IMR-90 (cell line): ENCODE measurements around the gene FBXO28. TPM values are rescaled to one million over a fixed set of nuclear protein-coding genes. Genes with fewer than 3 reads are reported as not detected.

Source experiments
- ATAC-seq: fragments of 200-7000 bp; cut with Tn5 transposase; 2 replicates; pipeline ENCODE4 v1.9.1; 2020; ENCODE audit warnings: low read depth, mild to moderate bottlenecking, moderate library complexity
- BruUV-seq: library from RNA; stranded (reverse); fragments of 400-500 nt; replicated peaks from 2 replicates; lab custom pipeline; 2021; lab: Mats Ljungman, UMichigan
- CTCF ChIA-PET: fragments of 300-600 bp; formaldehyde crosslinking; extraction: SDS; loops from one replicate; lab custom pipeline; 2021; ENCODE audit warnings: antibody characterized with exemption; lab: Yijun Ruan, JAX
- POLR2A ChIA-PET: fragments of 300-600 bp; sonication (Branson Sonifier 250); formaldehyde crosslinking; loops from one replicate; lab custom pipeline; 2022; ENCODE audit warnings: antibody characterized with exemption; ENCODE audit not compliant: unreplicated experiment; lab: Charles Lee
- DNase-seq: peaks from one replicate; pipeline ENCODE4 v3.0.0; 2013
- H2AFZ ChIP-seq: replicated peaks from 2 replicates; pipeline ENCODE3; 2013; ENCODE audit warnings: low read length, mild to moderate bottlenecking; ENCODE audit not compliant: poor library complexity
- H2AK5ac ChIP-seq: 2 replicates; pipeline ENCODE4 v1.6.1; 2013; ENCODE audit warnings: low read depth, low read length, inconsistent platforms
- H2AK9ac ChIP-seq: replicated peaks from 2 replicates; pipeline ENCODE3; 2013; ENCODE audit warnings: mild to moderate bottlenecking, low read depth, low read length, moderate library complexity; ENCODE audit not compliant: poor library complexity
- H2BK120ac ChIP-seq: 2 replicates; pipeline ENCODE4 v1.6.1; 2013; ENCODE audit warnings: low read depth, low read length, inconsistent platforms
- H2BK15ac ChIP-seq: 3 replicates; pipeline ENCODE4 v1.6.1; 2013; ENCODE audit warnings: low read depth, low read length, inconsistent platforms
- H2BK20ac ChIP-seq: 2 replicates; pipeline ENCODE4 v1.6.1; 2013; ENCODE audit warnings: low read depth, mild to moderate bottlenecking, inconsistent platforms, low read length, moderate library complexity
- H2BK5ac ChIP-seq: 2 replicates; pipeline ENCODE4 v1.6.1; 2013; ENCODE audit warnings: mild to moderate bottlenecking, low read depth, low read length, inconsistent platforms; ENCODE audit not compliant: poor library complexity, severe bottlenecking
- H3K14ac ChIP-seq: replicated peaks from 2 replicates; pipeline ENCODE4 v1.6.1; 2013; ENCODE audit warnings: low read depth, low read length, inconsistent platforms
- H3K18ac ChIP-seq: 2 replicates; pipeline ENCODE4 v1.6.1; 2013; ENCODE audit warnings: low read depth, low read length, control low read depth
- H3K23ac ChIP-seq: 2 replicates; pipeline ENCODE4 v1.6.1; 2013; ENCODE audit warnings: low read depth, low read length, inconsistent platforms
- H3K27ac ChIP-seq: 2 replicates; pipeline ENCODE4 v1.5.1; 2013; ENCODE audit warnings: mild to moderate bottlenecking, control low read depth, low read length; ENCODE audit not compliant: insufficient read depth
- H3K27me3 ChIP-seq: 2 replicates; pipeline ENCODE4 v1.6.1; 2013; ENCODE audit warnings: low read length; ENCODE audit not compliant: control insufficient read depth, insufficient read depth
- H3K36me3 ChIP-seq: 2 replicates; pipeline ENCODE4 v1.6.1; 2013; ENCODE audit warnings: low read length, mixed read lengths; ENCODE audit not compliant: control insufficient read depth, insufficient read depth
- H3K4ac ChIP-seq: 2 replicates; pipeline ENCODE4 v1.6.1; 2013; ENCODE audit warnings: low read depth, low read length, inconsistent platforms
- H3K4me1 ChIP-seq: 2 replicates; pipeline ENCODE4 v1.6.1; 2013; ENCODE audit warnings: low read length, mixed read lengths; ENCODE audit not compliant: control insufficient read depth, insufficient read depth
- H3K4me2 ChIP-seq: 2 replicates; pipeline ENCODE4 v1.6.1; 2013; ENCODE audit warnings: low read depth, mild to moderate bottlenecking, control low read depth, low read length, moderate library complexity
- H3K4me3 ChIP-seq: 2 replicates; pipeline ENCODE4 v1.5.1; 2013; ENCODE audit warnings: low read depth, mild to moderate bottlenecking, control low read depth, low read length, moderate library complexity; ENCODE audit not compliant: insufficient read depth
- H3K56ac ChIP-seq: 2 replicates; pipeline ENCODE4 v1.6.1; 2013; ENCODE audit warnings: low read length, inconsistent platforms; ENCODE audit not compliant: insufficient read depth; ENCODE audit errors: extremely low read depth
- H3K79me1 ChIP-seq, 2 experiments: 2 replicates each; pipeline ENCODE4 v1.6.1; 2013; ENCODE audit warnings: low read length in 2 of 2, inconsistent platforms in 1 of 2, low read depth in 1 of 2
- H3K9ac ChIP-seq: 2 replicates; pipeline ENCODE4 v1.6.1; 2013; ENCODE audit warnings: low read depth, low read length, control low read depth
- H3K9me1 ChIP-seq: 2 replicates; pipeline ENCODE4 v1.6.1; 2013; ENCODE audit warnings: low read length, inconsistent platforms; ENCODE audit not compliant: insufficient read depth
- H3K9me3 ChIP-seq: 2 replicates; pipeline ENCODE4 v1.6.1; 2013; ENCODE audit warnings: low read length; ENCODE audit not compliant: control insufficient read depth, insufficient read depth
- H4K20me1 ChIP-seq: 2 replicates; pipeline ENCODE4 v1.6.1; 2013; ENCODE audit warnings: low read length, inconsistent platforms; ENCODE audit not compliant: insufficient read depth
- H4K5ac ChIP-seq: 2 replicates; pipeline ENCODE4 v1.6.1; 2013; ENCODE audit warnings: mild to moderate bottlenecking, low read depth, low read length, control low read depth
- H4K8ac ChIP-seq, 2 experiments: 2 replicates each; pipeline ENCODE4 v1.6.1; 2013; ENCODE audit warnings: low read depth in 2 of 2, low read length in 2 of 2, control low read depth in 1 of 2, inconsistent platforms in 1 of 2
- H4K91ac ChIP-seq: 2 replicates; pipeline ENCODE4 v1.6.1; 2013; ENCODE audit warnings: low read depth, low read length, inconsistent platforms; ENCODE audit not compliant: insufficient read depth
- BHLHE40 ChIP-seq: fragments of 150-350 bp; IDR thresholded peaks from 2 replicates; pipeline ENCODE4 v1.6.1; 2016; ENCODE audit warnings: mild to moderate bottlenecking, low read depth, low read length
- CHD1 ChIP-seq: IDR thresholded peaks from 2 replicates; pipeline ENCODE4 v1.6.1; 2012; ENCODE audit warnings: low read depth, low read length, improper control_type of control experiment
- FOS ChIP-seq: fragments of 150-350 bp; IDR thresholded peaks from 2 replicates; pipeline ENCODE4 v1.6.1; 2016; ENCODE audit warnings: low read depth, low read length
- MAFK ChIP-seq: IDR thresholded peaks from 2 replicates; pipeline ENCODE4 v1.6.1; 2012; ENCODE audit warnings: low read depth, low read length, improper control_type of control experiment
- MAZ ChIP-seq: IDR thresholded peaks from 2 replicates; pipeline ENCODE4 v1.6.1; 2012; ENCODE audit warnings: low read depth, mild to moderate bottlenecking, low read length, improper control_type of control experiment, moderate library complexity, borderline replicate concordance
- MXI1 ChIP-seq: IDR thresholded peaks from 2 replicates; pipeline ENCODE4 v1.6.1; 2012; ENCODE audit warnings: low read depth, mild to moderate bottlenecking, low read length, moderate library complexity, borderline replicate concordance
- POLR2A ChIP-seq: IDR thresholded peaks from 2 replicates; pipeline ENCODE4 v1.6.1; 2012; ENCODE audit warnings: mild to moderate bottlenecking, low read depth, low read length
- RAD21 ChIP-seq: IDR thresholded peaks from 2 replicates; pipeline ENCODE4 v1.6.1; 2012; ENCODE audit warnings: low read length, improper control_type of control experiment
- RCOR1 ChIP-seq: IDR thresholded peaks from 2 replicates; pipeline ENCODE4 v1.6.1; 2012; ENCODE audit warnings: mild to moderate bottlenecking, low read length, improper control_type of control experiment; ENCODE audit not compliant: insufficient replicate concordance
- SMC3 ChIP-seq: fragments of 150-350 bp; IDR thresholded peaks from 2 replicates; pipeline ENCODE4 v1.6.1; 2016; ENCODE audit warnings: low read depth, mild to moderate bottlenecking, antibody characterized with exemption, low read length, moderate library complexity
- WGBS, 2 experiments: methylation state at CpG; one replicate each; pipeline versions ENCODE4 v1.1.5 to v1.1.7; 2013; ENCODE audit warnings: missing lambda C conversion rate in 2 of 2; ENCODE audit not compliant: insufficient read length in 1 of 2; ENCODE audit errors: extremely low coverage in 2 of 2; 5-methylcytosine and 5-hydroxymethylcytosine counted together
- dilution Hi-C: fragments of 300-500 bp; cut with HindIII; formaldehyde crosslinking; loops from one replicate; pipeline ENCODE4 v1.14.3; 2018; ENCODE audit warnings: low sequenced_read_pairs; ENCODE audit not compliant: unreplicated experiment
- in situ Hi-C: fragments of 300-500 bp; cut with MboI; formaldehyde crosslinking; loops from 3 replicates; pipeline ENCODE4 v1.14.3; 2019; ENCODE audit warnings: low sequenced_read_pairs, inconsistent platforms, mixed read lengths
- intact Hi-C: fragments of 100-400 bp; cut with micrococcal nuclease; formaldehyde crosslinking; loops from 2 replicates; pipeline ENCODE4 v1.10.0; 2022
- polyA plus RNA-seq, 3 experiments: library from polyadenylated mRNA; depleted of rRNA; stranded (reverse); fragments of >200 nt; gene quantifications; 2 replicates each; pipeline ENCODE4 v1.2.3, GENCODE V29; 2012; ENCODE audit warnings: low replicate concordance in 1 of 3
- total RNA-seq: library from RNA; depleted of rRNA; stranded (reverse); fragments of >200 nt; gene quantifications from 2 replicates; pipeline ENCODE4 v1.2.3, GENCODE V29; 2012
- TF ChIP-seq, protein P1 (sequence below): fragments of 150-350 bp; IDR thresholded peaks from 2 replicates; pipeline ENCODE4 v1.6.1; 2016; ENCODE audit warnings: low read depth, mild to moderate bottlenecking, low read length, moderate library complexity, borderline replicate concordance
- TF ChIP-seq, protein P2 (sequence below): conservative IDR thresholded peaks from 2 replicates; pipeline ENCODE4 v1.5.1; 2012; ENCODE audit warnings: mild to moderate bottlenecking, low read depth, low read length, improper control_type of control experiment
- TF ChIP-seq, protein P3 (sequence below): fragments of 150-350 bp; IDR thresholded peaks from 2 replicates; pipeline ENCODE4 v1.6.1; 2017; ENCODE audit warnings: mild to moderate bottlenecking, antibody characterized with exemption, low read length, low read depth

Gene FBXO28
- total and polyA plus RNA-seq, 2 of the 4 experiments (the other 2 are of a cell fraction) = 11.6 to 22.6 TPM

DNA sequence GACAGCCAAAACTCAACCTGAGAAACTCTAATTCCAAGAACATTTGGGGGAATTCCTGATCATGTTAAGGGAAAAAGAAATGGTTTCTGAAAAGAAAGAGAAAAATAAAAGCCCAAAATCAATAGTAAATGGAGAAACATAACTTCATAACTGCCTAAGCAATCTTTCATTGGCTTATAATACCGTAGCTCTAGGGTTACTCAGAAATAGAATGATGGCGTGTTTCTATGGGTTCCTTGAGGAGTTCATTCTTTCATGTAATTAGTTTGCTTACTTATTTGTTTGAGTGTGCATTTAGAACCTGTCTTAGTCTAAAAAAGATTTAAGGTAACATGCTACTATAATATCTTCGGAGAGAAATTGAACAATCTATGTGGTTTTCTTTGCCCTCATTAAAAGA, 37.5 kb upstream of the FBXO28 start:
- TF ChIP-seq, protein P1, sequence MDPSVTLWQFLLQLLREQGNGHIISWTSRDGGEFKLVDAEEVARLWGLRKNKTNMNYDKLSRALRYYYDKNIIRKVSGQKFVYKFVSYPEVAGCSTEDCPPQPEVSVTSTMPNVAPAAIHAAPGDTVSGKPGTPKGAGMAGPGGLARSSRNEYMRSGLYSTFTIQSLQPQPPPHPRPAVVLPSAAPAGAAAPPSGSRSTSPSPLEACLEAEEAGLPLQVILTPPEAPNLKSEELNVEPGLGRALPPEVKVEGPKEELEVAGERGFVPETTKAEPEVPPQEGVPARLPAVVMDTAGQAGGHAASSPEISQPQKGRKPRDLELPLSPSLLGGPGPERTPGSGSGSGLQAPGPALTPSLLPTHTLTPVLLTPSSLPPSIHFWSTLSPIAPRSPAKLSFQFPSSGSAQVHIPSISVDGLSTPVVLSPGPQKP = no peak
- TF ChIP-seq, protein P2, sequence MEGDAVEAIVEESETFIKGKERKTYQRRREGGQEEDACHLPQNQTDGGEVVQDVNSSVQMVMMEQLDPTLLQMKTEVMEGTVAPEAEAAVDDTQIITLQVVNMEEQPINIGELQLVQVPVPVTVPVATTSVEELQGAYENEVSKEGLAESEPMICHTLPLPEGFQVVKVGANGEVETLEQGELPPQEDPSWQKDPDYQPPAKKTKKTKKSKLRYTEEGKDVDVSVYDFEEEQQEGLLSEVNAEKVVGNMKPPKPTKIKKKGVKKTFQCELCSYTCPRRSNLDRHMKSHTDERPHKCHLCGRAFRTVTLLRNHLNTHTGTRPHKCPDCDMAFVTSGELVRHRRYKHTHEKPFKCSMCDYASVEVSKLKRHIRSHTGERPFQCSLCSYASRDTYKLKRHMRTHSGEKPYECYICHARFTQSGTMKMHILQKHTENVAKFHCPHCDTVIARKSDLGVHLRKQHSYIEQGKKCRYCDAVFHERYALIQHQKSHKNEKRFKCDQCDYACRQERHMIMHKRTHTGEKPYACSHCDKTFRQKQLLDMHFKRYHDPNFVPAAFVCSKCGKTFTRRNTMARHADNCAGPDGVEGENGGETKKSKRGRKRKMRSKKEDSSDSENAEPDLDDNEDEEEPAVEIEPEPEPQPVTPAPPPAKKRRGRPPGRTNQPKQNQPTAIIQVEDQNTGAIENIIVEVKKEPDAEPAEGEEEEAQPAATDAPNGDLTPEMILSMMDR = no peak
- TF ChIP-seq RCOR1 (no peak), POLR2A (no peak), SMC3 (no peak), BHLHE40 (no peak), MXI1 (no peak), FOS (no peak), CHD1 (no peak), MAZ (no peak), RAD21 (no peak), MAFK (no peak)
- TF ChIP-seq, protein P3, sequence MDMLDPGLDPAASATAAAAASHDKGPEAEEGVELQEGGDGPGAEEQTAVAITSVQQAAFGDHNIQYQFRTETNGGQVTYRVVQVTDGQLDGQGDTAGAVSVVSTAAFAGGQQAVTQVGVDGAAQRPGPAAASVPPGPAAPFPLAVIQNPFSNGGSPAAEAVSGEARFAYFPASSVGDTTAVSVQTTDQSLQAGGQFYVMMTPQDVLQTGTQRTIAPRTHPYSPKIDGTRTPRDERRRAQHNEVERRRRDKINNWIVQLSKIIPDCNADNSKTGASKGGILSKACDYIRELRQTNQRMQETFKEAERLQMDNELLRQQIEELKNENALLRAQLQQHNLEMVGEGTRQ = no peak
- Histone ChIP-seq H3K56ac (no peak overlapping the region), H2AFZ (no peak overlapping the region), H3K9me1 (0 out of 2 replicates have a peak, but pooled peaks cover 2% of the 10 kb centered on the region), H2AK9ac (no peak overlapping the region), H3K27ac (no peak overlapping the region), H3K4me1 (peaks cover 4% of the 10 kb centered on the region; the same call in 1 of the 2 replicates), H2BK120ac (no peak overlapping the region), H2BK5ac (no peak overlapping the region), H2AK5ac (no peak overlapping the region), H3K4me3 (no peak overlapping the region), H2BK20ac (no peak overlapping the region), H3K23ac (no peak overlapping the region), H4K8ac (no peak overlapping the region), H2BK15ac (no peak overlapping the region), H3K4ac (no peak overlapping the region), H3K18ac (no peak overlapping the region), H3K14ac (no peak overlapping the region), H4K5ac (no peak overlapping the region), H3K79me1 (no peaks in the 10 kb centered on the region), H3K4me2 (no peak overlapping the region), H3K27me3 (no peaks in the 10 kb centered on the region), H4K20me1 (no peaks in the 10 kb centered on the region), H3K36me3 (no peaks in the 10 kb centered on the region), H3K9ac (no peak overlapping the region), H4K91ac (no peak overlapping the region), H3K9me3 (no peaks in the 10 kb centered on the region)
- DNase-seq (no peak), ATAC-seq (no peak)
- dilution Hi-C loops = no loop called here
- CTCF ChIA-PET = interaction anchor here (0.6 kb wide), 1 partner anchor 16 kb away, joined by 6 read pairs; no protein-coding TSS in a partner anchor
- no TSS peak for BruUV-seq
- in situ Hi-C loops = no loop called here
- intact Hi-C loops = no loop called here
- no CpG with 5 or more reads among the region's 3 CpGs for WGBS, 2 experiments
- POLR2A ChIA-PET = no interaction called here
